GM18873 (cell line): ENCODE results near the gene NETO2.
"Not testable (repeated sequence)": the region's sequence is repeated elsewhere in the genome, so short reads cannot be mapped to it uniquely, and the experiment has no call there.

ENCODE experiments used
- ATAC-seq: cut with Tn5 transposase; IDR thresholded peaks from one replicate; pipeline ENCODE4 v1.9.1; 2021; ENCODE audit warnings: mild to moderate bottlenecking, moderate library complexity, moderate number of reproducible peaks; ENCODE audit not compliant: unreplicated experiment, low FRiP score

The NETO2 gene

DNA sequence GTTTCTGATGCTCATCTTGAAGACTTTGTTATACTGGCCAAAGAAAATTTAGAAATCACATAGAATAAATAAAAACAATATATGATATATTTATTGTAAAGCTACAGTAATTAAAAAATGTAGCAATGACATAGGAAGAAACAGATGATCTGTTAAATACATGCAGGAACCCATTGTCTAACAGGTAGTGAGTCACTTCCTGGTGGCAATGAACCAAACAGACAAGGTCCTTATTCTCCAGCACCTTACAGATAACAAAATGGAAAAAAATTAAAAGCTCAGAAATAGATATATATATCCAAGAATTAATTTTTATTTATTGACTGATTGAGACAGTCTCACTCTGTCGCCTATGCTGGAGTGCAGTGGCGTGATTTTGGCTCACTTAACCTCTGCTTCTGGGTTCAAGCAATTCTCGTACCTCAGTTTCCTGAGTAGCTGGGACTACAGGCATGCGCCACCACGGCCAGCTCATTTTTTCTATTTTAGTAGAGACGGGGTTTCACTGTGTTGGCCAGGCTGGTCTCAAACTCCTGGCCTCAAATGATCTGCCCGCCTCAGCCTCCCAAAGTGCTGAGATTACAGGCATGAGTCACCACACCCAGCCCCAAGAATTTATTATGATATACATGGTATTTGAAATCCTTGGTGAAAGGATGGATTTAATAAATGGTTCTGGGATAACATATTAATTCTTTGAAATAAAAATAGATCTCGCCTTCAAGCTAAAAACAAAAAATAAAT, 7.5 kb downstream of the NETO2 start:
- no peak for ATAC-seq

GRCh38 chr16:47134550-47134949, 9.2 kb downstream of the NETO2 start:
- ATAC-seq: no peak

DNA sequence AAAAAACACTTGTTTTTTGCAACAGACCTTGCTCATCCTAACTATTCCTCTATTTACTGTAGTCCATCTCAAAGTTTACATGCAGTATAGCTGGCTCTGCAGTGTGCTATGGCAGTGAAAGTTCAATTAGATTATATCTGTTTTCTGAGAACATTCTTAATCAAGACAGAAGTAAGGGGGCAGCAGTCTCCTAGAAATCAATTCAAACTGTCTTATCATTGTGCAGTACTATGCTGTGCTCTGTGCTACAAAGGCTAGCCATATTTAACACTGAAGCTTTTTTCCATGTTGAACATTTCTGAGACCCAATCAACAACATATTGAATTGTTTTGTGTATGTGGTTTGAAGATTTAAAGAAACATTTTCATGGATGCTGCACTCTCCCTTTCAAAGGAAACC, 11.4 kb downstream of the NETO2 start:
- ATAC-seq: no peak

GRCh38 chr16:47129755-47130435, 13.8 kb downstream of the NETO2 start:
- ATAC-seq: no peak

- ATAC-seq: no peak
These were observed 16.2 kb downstream of the NETO2 start for GRCh38 chr16:47127541-47127940.

GRCh38 chr16:47125757-47126156, 18.0 kb downstream of the NETO2 start:
- ATAC-seq: no peak

DNA sequence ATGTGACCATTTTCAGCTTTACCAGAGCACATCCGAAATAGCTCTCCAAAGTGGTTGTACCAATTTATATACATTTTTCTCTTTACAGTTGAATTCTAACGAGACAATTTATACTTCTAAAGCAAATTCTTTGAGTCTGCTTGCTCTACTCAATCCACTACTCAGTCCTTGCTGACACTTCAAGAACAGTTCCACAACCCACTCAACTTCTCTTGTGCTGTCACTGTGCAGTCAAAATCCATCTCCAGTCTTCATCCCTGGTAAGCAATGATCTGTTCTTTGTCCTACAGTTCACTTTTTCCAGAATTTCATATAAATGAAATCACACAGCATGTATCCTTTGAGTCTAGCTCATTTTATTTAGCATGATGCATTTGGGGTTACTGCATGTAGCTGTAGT, 30.6 kb downstream of the NETO2 start:
- ATAC-seq: no peak

- no peak for ATAC-seq
These were observed 32.8 kb downstream of the NETO2 start for GRCh38 chr16:47110939-47111338.

- no peak for ATAC-seq
These were observed 34.4 kb downstream of the NETO2 start for GRCh38 chr16:47109361-47109760.

DNA sequence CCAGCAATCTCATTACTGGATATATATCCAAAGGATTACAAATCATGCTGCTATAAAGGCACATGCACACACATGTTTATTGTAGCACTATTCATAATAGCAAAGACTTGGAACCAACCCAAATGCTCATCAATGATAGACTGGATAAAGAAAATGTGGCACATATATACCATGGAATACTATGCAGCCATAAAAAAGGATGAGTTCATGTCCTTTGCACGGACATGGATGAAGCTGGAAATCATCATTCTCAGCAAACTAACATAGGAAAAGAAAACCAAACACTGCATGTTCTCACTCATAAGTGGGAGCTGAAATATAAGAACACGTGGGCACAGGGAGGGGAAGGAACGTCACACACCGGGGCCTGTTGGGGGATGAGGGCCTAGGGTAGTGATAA, 40.8 kb downstream of the NETO2 start:
- not testable (repeated sequence) for ATAC-seq

DNA sequence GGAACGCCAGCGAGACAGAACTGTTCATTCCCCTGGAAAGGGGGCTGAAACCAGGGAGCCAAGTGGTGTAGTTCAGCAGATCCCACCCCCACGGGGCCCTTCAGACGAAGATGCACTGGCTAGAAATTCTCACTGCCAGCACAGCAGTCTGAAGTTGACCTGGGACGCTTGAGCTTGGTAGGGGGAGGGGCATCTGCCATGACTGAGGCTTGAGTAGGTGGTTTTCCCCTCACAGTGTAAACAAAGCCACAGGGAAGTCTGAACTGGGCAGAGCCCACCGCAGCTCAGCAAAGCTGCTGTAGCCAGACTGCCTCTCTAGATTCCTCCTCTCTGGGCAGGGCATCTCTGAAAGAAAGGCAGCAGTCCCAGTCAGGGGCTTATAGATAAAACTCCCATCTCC, 46.6 kb downstream of the NETO2 start:
- not testable (repeated sequence) for ATAC-seq

DNA sequence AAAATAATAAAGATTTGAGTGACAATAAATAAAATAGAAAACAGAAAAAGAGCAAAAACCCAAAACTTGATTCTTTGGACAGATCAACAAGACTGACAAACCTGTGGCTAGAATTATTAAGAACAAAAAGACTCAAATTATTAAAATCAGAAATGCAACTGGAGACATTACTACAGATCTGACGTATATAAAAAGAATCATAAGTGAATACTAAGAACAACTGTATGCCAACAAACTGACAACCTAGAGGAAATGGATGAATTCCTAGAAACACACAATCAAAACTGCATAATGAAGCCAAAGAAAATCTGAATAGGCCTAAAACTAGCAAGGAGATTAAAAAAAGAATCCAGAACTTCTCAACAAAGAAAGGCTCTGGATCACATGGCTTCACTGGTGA, 47.4 kb downstream of the NETO2 start:
- ATAC-seq: no peak

DNA sequence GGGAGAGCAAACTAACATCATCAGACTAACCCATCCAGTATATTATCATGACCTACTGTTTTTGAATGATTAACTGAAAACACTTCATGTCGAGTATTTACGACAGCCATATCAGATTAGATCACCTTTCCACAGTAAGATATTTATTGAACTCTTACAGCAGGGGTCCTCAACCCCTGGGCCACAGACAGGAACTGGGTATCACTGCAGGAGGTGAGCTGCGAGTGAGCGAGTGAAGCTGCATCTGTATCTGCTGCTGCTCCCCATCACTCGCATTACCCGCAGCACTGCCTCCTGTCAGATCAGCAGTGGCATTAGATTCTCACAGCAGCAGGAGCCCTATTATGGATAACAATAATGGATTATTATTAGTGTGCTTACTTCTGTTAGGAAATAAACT, 59.5 kb downstream of the NETO2 start:
- no peak for ATAC-seq

- no peak for ATAC-seq
These were observed 61.5 kb downstream of the NETO2 start for GRCh38 chr16:47082099-47082865.

DNA sequence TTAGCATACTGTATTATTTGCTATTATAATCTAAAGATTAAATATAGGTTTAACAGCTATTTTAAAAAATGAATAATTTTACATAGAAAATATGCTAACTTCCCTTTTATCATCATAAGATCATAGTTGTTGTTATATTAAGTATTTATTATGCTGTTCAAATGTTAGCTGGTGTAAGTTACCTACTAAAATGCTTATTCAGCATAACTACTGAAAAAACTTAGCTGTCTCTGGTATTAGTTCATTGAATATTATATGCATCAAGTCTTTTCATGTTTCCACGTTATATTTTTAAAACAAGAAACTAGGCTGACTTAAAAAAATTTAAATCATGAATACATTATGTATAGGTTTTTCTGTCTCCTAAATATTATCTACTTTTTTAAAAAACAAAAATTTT, 62.6 kb downstream of the NETO2 start:
- ATAC-seq: no peak

- no peak for ATAC-seq
These were observed 63.9 kb downstream of the NETO2 start for GRCh38 chr16:47079860-47080259.

GRCh38 chr16:47073223-47074155, 70.3 kb downstream of the NETO2 start:
- ATAC-seq: no peak

DNA sequence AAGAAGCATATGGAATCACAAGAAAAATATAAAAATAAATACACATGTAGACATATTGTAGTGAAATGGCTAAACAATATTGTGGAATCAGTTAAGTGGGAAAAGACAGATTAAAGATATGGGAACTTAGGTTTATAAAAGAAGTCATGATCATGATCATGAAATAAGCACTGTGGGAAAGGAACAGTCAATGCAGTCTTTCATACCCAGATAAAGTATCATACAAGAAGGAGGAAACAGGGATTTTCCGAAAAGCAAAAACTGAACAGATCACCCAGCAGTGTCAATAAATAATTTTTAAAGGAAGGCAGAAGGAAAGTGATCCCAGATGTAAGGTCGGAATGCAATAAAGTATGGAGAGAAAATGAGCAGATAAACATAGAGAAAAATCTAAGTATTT, 71.6 kb downstream of the NETO2 start:
- no peak for ATAC-seq

DNA sequence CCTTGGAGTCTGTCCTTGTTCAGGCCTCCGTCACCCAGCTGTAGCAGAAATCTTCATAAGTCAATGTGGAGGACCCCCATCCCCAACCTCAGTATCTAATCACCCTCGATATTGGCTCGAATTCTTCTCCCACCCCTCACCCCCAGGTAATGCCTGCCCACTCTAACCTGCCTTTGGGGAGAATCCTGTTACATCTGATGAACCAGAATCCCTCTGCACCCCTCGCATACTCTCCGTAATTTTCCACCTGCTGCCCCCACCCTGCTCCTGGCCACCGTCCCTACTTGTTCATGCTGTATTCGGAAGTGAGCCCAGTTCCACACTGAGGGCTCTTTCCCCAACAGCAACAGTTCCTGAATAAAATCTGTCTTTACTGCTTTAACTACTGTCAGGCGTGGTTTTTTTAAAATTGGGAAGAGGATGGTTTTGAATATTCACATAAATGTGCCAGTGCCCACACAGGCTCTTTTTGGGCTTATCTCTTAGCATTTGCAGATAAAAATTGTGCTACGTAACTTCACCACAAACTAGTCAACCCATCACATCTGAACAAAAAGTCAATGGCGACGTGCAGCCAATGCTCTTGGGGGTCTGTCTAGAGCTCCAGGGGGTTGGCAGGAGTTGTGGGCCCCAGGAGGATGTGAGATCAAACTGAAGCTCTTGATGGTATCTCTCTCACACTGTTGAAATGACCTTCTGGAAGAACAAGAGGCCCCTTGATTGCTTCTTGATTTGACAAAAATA, 73.7 kb downstream of the NETO2 start:
- ATAC-seq: no peak

- ATAC-seq: no peak
These were observed 74.4 kb downstream of the NETO2 start for GRCh38 chr16:47069313-47069712.
